Measurements from ENCODE around the gene GPR176.

The GPR176 gene

DNA sequence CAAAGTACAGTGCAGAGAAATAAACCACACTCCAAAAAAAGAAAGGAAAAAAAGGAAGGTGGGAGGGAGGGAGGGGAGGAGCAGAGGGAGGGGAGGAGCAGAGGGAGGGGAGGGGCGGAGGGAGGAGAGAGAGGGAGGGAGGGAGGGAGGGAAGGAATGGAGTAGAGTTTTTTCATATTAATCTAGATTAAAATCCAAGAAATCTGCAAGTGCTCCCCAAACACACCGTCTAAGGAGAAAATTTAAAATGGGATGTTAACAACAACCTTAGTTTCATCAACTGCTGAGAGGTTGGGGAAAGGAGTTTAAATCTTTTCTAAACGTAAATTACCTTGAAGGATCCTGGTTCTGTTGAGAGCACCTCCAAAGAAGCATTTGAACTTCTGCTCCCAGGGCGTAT, 144.0 kb downstream of the GPR176 start:
- H3K4me3 Mint-ChIP-seq: no peak overlapping the region
- no peaks in the 10 kb centered on the region for H3K9me3 Mint-ChIP-seq
- peaks cover 14% of the 10 kb centered on the region for H3K4me1 Mint-ChIP-seq (ENCODE audit: low read depth)
- H3K36me3 Mint-ChIP-seq (ENCODE audit: low read depth): peaks cover 2% of the 10 kb centered on the region
- H3K27me3 Mint-ChIP-seq (ENCODE audit: low read depth): peaks cover 17% of the 10 kb centered on the region
- H3K27ac Mint-ChIP-seq: no peak overlapping the region

DNA sequence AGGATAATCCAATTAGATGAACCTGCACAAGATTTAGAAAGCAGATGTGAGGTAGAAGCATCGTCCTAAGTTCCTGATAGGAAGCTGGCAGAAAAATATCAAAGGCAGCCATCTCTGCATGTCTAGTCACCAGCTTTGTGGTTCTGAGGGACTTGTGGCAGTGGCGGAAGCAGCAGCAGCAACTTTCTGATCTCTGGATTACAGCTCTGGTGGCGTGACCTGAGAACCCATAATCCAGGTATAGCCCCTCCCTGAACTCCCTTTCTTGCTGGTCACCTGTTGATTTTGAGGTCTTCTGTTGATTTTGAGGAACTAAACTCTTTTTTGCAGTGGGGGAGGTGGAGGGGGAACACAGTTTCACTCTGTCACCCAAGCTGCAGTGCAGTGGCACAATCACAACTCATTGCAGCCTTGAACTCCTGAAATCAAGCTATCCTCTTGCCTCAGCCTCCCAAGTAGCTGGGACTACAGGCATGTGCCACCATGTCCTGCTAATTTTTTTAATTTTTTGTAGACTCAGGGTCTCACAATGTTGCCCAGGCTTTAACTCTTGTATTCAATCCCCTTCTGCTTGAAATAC, 145.3 kb downstream of the GPR176 start:
- Mint-ChIP-seq H3K27ac (no peak overlapping the region), H3K27me3 (ENCODE audit: low read depth) (peaks cover 17% of the 10 kb centered on the region), H3K9me3 (no peaks in the 10 kb centered on the region), H3K4me1 (ENCODE audit: low read depth) (peaks cover 14% of the 10 kb centered on the region), H3K4me3 (no peak overlapping the region), H3K36me3 (ENCODE audit: low read depth) (peaks cover 2% of the 10 kb centered on the region)

DNA sequence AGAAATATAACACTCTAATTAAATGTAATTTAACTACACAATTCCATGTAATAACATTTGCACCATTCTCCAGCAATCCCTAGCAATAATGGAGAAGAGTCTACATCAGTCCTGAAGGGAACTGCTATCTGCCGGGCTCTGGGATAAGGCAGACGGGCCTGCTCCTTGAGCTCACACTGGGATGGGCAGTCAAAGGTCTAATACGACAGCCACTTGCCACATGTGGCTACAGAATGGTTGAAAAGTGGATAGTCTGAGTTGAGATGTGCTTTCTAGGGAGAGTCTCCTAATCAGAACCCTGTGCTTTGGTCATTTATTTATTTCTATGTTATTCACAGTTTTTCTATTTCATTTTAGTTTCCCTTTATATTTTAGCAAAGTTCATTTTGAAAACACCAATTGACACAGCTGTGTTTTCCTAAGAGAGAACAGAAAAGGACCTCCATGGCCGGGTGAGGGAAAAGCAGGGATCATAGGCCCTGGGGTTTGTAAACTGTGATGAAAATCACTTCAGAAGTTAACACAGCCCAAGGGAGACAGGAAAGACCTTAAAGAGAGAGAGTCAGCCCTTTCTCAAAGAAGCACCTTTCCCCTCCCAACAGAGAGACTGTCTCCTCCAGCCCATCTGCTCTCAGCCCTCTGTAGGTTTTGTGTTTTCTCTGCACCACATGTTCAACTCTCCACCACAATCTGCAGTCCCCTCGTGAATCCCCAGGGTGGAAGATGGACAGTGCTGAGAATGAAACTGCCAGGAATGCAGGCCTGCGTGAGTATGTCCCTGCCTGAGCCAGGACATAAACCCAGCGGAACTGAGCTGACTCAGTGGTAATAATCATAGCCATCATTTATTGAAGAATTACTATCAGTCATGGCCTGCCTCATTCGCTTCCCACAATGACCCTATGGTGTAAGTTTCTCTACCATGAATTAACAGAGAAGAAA, 149.0 kb downstream of the GPR176 start:
- H3K9me3 Mint-ChIP-seq: no peaks in the 10 kb centered on the region
- H3K27ac Mint-ChIP-seq: no peak overlapping the region
- H3K27me3 Mint-ChIP-seq (ENCODE audit: low read depth): peaks cover 5% of the 10 kb centered on the region
- H3K4me3 Mint-ChIP-seq: no peak overlapping the region
- peaks cover 2% of the 10 kb centered on the region for H3K36me3 Mint-ChIP-seq (ENCODE audit: low read depth)
- H3K4me1 Mint-ChIP-seq (ENCODE audit: low read depth): peaks cover 14% of the 10 kb centered on the region

DNA sequence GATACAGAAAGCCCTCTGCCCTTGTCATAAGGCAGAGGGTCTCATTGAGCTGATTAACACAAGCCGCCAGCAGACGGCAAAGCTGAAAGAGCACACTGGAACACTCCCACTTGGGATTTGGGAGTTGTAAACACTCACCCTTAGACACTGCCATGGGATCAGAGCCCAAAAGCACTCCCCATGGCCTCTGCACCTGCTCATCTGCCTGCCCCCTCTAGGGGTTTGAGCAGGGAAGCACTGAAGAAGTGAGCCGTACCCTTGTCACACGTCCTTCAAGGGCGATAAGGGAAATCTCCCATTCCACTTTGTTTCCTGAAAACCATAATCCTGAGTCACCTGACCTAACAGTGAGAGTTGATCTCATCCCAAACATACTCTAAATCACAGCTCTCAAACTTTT, 152.1 kb downstream of the GPR176 start:
- H3K27ac Mint-ChIP-seq: no peak overlapping the region
- no peak overlapping the region for H3K4me3 Mint-ChIP-seq
- H3K36me3 Mint-ChIP-seq (ENCODE audit: low read depth): no peaks in the 10 kb centered on the region
- no peaks in the 10 kb centered on the region for H3K9me3 Mint-ChIP-seq
- no peaks in the 10 kb centered on the region for H3K4me1 Mint-ChIP-seq (ENCODE audit: low read depth)
- peaks cover 10% of the 10 kb centered on the region for H3K27me3 Mint-ChIP-seq (ENCODE audit: low read depth)

DNA sequence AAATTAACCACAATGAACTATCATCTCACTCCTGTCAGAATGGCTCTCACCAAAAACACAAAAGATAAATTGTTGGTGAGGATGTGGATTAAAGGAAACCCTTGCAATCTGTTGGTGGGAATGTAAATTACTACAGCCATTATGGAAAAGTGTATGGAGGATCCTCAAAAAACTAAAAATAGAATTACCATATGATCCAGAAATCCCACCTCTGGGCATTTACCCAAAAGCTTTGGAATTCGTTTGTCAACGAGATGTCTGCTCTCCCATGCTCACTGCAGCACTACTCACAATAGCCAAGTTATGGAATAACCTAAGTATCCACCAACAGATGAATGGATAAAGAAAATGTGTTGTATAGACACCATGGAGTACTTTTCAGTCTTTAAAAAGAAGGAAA, 159.1 kb downstream of the GPR176 start:
- Mint-ChIP-seq H3K9me3 (no peaks in the 10 kb centered on the region), H3K27ac (no peak overlapping the region), H3K27me3 (ENCODE audit: low read depth) (peaks cover 33% of the 10 kb centered on the region), H3K36me3 (ENCODE audit: low read depth) (no peaks in the 10 kb centered on the region), H3K4me1 (ENCODE audit: low read depth) (no peaks in the 10 kb centered on the region), H3K4me3 (no peak overlapping the region)

DNA sequence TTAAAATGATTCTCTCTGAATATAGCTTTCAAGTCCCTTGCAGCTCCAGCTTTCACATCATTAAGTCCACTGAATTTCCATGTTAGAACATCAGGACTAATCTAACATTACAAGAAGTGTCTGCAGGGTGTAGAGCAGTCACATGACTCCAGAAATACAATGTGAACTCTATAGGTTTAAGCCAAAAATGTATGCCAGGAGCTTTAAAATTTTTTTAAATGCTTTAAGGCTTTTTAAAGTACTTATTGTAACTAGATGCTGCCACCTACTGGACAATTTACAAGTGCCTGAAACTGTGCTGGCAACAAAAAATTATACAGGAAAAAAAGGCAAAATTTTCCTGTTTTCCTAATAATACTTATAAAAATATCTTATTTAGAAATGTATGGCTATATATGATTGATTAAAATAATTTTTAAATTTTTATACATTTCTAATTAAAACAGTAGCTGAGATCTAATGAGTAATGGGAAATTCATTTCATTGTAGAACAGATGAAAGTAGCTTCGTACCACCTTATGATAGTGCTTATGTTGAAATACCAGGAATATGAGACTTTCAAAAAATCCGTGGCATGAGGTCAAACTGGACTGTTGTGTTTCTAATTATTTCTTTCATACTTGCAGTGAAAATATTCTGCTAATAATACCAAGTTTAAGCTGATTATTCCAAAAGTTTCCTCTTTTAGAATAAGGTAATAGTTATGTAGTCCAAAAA, 163.1 kb downstream of the GPR176 start:
- Mint-ChIP-seq H3K4me3 (no peak overlapping the region), H3K9me3 (no peaks in the 10 kb centered on the region), H3K27me3 (ENCODE audit: low read depth) (peaks cover 47% of the 10 kb centered on the region), H3K4me1 (ENCODE audit: low read depth) (no peaks in the 10 kb centered on the region), H3K27ac (no peak overlapping the region), H3K36me3 (ENCODE audit: low read depth) (no peaks in the 10 kb centered on the region)

DNA sequence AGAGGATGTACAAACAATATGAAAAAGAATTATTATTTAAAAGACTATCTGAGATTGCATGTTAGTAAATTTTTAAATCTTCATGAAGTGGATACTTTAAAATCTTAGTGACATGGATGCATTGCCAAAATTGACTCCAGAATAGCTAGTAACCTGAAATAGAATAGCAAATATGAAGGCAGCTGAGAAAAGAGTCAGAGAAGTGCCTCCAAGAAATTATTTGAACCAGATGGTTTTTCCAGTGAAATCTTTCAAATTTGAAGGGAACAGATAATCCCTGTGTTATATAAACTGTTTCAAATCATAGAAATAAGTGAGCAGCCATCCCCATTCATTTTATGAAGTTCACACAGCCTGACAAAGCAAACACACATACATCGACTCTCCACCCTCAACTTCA, 167.1 kb downstream of the GPR176 start:
- H3K4me1 Mint-ChIP-seq (ENCODE audit: low read depth): no peaks in the 10 kb centered on the region
- no peak overlapping the region for H3K4me3 Mint-ChIP-seq
- H3K36me3 Mint-ChIP-seq (ENCODE audit: low read depth): no peaks in the 10 kb centered on the region
- peaks cover 57% of the 10 kb centered on the region for H3K27me3 Mint-ChIP-seq (ENCODE audit: low read depth)
- no peaks in the 10 kb centered on the region for H3K9me3 Mint-ChIP-seq
- no peak overlapping the region for H3K27ac Mint-ChIP-seq

DNA sequence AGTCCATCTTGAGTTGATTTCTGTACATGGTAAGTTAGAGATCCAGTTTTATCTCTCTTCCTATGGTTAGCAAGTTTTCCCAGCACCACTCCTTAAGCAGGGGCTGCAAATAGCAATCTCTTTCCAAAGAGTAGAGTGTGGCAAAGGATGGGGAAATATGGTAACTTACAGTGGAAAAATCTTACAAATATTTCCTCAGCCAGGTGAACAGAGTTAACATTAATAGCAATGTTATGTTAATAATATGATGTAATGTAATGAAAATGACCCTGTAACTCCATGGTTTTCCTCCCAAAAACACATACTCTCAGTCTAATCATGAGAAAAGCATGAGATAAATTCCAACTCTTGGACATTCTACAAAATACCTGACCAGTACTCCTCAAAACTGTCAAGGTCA, 167.8 kb downstream of the GPR176 start:
- Mint-ChIP-seq H3K9me3 (no peaks in the 10 kb centered on the region), H3K4me1 (ENCODE audit: low read depth) (no peaks in the 10 kb centered on the region), H3K4me3 (no peak overlapping the region), H3K27me3 (ENCODE audit: low read depth) (peaks cover 57% of the 10 kb centered on the region), H3K36me3 (ENCODE audit: low read depth) (no peaks in the 10 kb centered on the region), H3K27ac (no peak overlapping the region)
